DMS53 (cell line): ENCODE results near the gene DAZAP1.

Experiments used
- DNase-seq: peaks from one replicate; lab custom pipeline; 2025; lab: John Stamatoyannopoulos, UW

The DAZAP1 gene

DNA sequence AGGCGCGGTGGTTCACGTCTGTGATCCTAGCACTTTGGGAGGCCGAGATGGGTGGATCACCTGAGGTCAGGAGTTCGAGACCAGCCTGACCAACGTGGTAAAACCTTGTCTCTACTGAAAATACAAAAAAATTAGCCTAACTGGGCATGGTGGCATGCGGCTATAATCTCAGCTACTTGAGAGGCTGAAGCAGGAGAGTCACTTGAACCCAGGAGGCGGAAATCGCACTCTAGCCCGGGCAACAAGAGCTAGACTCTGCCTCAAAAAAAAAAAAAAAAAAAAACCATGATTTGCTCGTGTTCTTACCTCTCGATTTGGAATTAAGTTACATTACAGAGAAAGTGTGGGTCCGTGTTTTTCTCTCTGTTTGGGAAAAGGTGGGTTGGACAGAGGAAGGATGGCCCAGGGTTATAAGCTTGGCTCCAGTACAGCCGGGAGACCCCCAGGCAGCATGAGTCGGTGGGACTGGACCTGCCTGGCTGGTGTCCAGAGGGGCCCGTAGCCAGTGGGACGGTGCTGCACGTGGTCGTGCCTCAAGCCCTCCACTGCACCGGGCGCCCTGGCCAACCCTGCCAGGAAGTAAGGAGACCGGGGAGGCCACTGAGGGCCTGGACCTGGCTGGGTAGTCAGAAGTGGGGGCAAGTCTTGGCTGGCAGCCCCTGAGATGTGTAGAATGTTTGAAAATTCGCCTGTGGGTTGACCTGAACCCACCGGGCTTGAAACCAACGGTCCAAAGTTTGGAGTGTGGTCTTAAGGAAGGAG is 34.5 kb downstream of the DAZAP1 start:
- DNase-seq = no peak

DNA sequence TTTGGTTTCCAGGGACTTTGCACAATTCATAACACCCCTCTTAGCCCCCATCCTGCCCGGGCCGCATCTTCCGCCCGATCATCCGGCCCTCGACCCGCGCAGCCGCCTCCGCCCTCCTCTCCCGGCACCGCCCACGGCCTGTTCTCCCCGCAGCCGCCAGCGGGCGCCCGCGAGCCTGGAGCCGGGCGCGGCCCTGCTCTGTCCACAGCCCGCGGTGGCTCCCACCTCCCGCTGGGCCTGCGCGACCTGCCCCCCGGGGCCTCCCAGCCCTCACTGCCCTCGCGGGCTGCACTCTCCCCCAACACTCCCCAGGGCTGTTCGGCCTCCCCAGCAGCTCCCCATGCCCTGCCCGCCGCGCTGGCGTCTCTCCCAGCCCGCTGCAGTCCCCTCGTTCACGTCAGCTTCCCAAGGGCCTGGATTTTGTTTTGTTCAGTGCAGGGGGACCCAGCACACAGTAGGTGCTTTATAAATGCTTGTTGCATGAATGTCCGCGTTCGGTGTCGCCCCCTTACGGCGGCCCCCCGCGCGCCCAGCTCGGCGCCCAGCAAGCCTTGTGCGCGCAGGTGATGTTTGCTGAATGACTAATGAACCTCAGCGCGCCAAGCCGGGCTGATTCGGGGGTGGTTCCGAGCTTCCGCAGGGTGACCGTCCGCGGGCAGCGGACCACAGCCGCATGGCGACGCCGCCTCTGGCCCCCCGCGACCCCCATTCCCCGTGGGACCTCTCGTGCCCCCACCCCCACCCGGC is 38.0 kb downstream of the DAZAP1 start:
- peak; percentile 81 for DNase-seq

DNA sequence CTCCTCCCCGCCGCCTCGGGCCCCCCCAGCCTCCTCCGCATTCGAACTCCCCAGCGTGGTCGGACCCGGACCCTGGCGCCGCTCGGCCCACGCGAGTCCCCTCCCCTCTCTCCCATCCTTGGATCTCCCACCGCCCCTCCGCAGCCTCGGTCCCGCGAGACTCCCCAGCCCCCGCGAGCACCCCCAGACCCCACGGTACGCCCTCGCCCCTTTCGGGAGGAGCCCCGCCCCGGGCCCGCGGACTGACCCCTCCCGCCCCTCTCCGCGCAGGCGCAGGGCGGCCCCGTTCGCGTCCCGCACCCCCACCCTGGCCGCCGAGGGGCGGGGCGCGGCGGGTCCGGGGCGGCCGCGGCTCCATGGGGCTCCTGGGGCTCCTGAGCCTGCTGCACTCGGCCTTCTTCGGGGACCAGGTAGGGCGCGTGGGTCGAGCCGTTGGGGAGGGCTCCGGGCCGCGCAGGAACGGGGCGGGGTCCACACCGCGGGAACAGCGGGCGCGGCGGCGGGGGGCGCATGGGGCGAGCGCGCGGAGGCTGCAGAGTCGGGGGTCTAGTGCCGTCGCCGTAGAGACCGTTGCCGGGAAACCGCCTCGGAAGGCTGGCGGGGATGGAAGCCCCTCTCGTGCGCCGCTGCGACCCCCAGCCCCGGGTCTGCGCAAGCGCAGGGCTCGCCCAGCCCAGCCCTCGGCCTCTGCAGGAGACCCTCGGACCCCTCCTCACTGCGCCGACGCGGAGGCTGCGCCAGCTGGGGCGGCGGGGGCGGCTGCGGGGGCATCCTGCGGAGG is 38.7 kb downstream of the DAZAP1 start:
- peak; percentile 80 for DNase-seq

DNA sequence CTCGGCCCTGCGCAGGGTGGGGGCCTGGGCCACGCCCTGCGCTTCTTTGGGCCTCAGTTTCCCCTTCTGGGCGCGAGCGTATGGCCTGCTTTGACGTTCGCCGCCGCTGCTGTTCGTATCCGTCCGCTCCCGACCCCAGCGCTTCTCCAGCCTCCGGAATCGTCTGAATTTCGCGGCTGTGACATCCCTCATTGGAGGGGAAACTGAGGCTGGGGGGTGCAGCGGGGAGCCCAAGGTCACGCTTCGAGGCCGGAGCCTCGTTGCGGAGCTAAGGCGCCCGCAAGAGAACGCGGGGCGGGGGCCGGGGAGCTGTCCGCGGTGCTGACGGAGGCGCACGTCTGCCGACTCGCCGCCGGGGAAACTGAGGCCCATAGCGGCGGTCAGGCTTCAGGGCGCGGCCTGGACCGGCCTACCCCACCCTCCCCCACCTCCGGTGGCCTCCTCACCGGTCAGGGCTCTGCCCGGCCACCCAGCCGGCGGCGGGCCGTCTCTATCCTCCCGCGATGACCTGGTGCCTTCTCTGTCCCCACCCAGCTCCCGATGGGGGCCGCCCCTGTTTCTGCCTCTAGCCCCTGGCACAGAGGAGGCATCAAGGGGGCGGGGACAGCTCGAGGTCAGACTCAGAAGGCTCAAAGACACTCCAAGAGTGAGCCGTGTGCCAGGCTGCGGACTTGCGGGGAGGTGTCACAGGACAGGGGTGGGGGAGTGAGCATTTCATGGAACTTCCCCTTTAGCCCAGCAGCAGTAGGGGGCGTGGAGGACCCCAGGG is 39.5 kb downstream of the DAZAP1 start:
- DNase-seq = peak; percentile 44

DNA sequence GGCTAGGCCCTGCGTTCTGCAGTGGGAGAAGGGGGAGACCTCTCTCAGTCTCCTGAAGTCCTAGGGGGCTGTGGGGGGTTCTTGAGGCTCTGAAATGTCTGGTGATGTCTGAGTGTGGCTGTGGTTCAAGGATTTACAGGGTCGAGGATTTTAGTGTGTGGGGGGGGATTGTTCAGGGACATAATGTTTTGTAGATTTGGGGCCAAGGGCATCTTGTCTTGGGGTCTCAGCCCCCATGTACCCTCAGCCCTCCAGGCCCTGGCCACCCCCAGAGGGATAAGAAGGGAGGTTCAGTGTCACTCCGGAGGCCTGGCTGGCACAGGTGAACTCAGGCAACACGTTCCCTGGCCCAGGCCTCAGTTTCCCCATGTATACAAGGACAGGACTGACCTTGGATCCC is 40.1 kb downstream of the DAZAP1 start:
- no peak for DNase-seq

DNA sequence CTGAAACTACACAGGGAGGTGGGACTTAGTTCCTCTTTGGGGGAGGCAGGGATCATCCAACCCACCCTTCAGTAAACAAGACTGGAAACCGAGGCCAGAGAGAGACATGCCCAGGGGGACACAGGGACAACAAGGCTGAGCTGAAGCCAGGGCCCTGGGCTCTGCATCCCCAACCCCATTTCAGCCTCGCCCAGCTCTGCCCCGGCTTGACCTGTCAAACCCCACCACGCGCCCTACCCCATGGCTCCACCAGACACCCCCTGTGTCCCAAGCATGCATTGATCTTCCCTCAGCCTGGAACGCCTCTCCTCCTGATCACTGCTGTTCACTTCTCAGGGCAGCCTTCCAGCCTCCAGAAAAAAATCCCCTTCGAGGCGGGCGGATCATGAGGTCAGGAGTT is 40.6 kb downstream of the DAZAP1 start:
- DNase-seq = no peak

DNA sequence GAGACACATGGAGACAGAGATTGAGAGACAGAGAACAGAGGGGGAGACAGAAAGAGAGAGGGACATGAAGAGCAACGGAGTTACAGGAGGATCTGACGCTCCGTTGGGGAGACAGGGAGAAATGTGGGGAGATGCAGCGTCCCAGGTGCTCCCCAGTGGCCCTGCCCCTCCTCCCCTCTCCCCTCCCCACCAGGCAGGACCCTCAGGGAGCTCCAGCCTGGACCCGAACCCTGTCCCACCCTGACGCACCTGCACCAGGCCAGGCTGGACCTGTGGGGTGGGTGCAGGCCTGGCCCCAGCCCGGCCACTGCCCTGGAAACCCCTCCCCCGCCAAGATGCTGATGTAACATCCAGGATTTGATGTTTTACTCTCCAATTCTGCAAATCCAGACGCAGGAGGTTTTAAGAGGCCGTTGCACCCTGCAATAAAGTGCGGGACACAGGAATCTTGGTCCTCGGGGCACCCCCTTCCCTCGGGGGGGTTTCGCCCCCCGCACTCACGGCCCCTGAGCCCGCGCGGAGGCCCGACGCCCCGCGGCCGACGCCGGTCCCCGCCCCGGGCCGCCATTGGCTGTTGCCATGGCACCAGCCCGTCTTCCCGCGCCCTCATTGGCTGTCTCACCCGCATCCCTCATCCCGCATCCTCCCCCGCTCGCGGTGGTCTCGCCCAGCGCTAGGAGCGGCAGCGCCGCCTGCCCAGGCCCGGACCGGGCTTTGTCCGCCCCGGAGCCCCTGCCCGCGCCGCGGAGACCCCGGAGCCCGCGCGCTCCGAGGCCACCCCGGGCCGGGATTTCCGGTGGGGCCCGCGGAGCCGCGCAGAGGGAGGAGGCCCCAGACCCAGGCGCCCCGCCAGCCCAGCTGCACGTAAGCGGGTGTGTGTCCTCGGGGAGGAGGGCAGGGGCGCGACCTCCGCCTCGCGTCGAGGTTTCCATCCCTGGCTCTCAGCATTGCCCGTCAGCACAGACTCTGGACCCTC is 42.4 kb downstream of the DAZAP1 start, which contains the start of gene APC2:
TSS of gene APC2 (plus strand) at position 655 of the 976 bp plus-strand sequence. CDS start 2,881 bp downstream, outside the sequence.
- peak; percentile 80 for DNase-seq

DNA sequence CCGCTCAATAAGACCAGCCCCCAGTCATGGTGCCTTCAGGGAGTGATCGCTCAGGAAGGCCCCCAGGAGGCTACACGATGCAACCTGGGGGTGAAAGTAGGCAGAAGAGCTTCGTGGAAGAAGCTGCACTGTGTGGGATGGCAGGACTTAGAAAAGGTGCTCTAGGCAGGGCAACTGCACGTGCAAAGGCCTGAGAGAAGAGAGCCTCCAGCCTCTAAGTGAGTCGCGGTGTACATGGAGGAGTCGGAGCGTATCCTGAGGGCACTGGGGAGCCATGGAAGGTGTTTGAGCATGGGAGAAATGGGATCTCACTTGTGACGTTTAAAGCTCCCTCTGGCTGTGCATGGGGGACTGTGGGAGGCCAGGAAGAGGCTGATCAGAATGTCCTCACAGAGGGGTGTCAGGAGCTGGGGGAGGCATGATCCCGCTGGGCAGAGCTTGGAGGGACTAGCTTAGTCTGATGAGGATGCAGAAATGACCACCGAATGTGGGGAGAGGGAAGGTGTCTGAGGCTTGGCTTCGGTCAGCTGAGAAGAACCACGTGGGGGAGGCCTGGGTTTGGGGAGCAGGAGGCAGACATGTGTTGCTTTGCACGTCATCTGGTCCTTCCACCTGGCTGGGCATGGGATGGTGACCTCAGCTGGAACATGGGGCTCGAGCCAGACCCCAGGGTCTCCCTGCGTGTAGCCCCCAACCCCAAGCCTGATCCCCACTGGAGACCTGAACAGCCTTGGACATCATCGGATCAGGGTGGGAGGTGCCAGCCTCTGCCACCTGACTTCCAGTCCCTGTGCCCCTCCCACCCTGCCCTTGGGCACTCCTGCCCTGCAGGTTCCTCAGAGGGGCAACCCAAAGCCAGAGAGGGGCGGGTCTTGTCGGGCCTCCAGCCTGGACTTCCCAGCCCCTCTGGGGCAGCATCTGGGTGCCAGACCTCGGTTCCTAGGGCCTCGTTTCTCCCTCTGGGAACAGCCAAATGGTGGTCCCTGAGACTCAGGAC is 43.6 kb downstream of the DAZAP1 start:
- peak; percentile 37 for DNase-seq

DNA sequence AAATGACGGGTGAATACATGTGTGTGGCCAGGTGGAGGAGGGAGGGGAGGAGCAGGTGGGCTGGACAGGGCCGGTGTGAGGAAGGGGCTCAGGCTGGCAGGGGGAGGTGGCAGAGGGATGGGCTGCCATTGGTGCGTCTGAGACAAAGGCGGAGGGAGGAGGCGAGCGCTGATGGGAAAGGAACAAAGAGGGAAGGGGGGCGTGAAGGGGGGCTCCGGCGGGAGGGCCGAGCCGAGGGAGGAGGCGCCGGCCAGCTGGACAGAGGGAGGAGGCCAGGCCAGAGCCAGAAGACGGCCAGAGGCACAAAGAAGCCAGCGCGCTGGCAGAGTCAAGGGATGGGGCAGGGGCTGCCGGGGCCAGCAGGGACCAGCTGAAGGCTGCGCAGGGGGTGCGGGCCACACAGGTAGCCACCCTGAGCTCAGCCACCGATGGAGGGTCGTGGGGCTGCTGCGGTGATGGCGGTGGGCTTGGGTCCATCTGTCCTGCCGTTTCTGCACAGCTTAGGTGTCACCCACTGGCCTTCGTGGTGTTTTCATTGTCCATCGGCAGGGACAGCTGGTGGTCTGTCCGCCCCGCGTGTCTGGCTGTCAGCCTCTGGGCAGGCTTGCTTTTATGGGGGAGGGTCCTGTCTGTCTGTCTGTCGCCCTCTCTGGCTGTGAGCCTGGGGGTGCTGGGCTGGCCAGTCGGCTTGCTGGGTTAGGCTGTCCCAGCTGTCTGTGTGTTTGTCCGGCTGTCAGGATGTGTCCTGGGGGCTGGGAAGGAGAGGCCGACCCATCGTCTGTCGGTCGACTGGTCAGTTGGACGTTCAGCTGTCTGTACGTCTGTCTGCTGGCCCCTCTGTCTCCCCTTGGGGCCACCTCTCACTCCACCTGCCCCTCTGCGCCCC is 44.8 kb downstream of the DAZAP1 start:
- no peak for DNase-seq

DNA sequence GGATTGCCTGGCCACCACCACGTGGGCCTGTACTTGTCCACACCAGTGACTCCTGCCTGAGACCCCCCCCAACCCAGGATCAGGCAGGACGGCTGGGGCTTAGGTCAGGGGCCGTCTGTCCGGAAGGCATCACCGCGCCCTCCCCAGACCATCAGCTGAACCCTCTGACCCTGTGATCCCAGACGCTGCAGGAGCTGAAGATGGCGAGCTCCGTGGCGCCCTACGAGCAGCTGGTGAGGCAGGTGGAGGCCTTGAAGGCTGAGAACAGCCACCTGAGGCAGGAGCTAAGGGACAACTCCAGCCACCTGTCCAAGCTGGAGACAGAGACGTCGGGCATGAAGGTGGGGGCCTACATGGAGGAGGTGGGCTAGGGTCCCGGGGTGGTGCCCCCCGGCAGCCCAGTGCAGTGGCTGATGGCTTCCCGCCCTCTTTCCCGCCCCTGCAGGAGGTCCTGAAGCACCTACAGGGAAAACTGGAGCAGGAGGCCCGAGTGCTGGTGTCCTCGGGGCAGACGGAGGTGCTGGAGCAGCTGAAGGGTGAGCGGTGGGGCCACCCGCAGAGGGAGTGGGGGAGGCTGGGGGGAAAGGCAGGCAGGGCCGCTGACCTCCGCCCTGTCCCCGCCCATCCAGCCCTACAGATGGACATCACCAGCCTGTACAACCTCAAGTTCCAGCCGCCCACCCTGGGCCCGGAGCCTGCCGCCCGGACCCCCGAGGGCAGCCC is 45.6 kb downstream of the DAZAP1 start:
- DNase-seq = peak; percentile 59

DNA sequence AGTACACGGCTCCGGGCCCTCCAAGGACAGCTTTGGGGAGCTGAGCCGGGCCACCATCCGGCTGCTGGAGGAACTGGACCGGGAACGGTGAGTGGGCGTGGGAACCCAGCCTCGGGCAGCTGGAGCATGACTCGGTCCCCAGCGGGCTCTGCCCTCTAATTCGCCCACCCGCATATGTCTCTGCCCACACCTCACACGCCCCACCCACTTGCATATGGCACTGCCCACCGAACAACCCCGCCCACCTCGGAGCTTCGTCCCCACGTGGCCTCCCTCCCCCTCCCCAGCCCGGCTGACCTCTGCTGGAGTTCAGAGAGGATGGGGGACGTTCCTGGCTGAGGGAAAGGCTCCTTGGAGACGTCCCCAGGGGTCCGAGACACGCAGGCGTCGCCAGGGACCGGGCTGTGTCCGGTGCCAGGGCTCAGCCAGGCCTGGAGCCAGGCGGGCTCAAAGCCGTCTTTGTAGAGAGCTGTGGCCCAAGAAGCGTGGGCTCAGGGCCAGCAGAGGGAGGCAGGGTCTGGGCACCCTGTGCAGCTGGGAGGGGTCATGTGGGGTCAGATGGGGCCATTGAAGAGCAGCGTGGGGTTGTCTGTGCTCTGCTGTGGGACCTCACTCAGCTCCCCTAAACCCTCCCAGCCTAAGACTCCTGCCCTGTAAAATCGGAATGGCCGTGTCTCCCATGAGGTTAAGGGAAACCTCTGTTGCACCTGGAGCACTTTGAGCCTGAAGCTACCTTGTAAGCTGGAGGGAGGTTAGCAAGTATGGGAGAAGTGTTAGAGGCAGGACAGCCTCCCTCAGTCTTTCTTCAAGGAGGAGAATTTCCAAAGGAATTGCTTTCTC is 46.4 kb downstream of the DAZAP1 start:
- peak; percentile 37 for DNase-seq

DNA sequence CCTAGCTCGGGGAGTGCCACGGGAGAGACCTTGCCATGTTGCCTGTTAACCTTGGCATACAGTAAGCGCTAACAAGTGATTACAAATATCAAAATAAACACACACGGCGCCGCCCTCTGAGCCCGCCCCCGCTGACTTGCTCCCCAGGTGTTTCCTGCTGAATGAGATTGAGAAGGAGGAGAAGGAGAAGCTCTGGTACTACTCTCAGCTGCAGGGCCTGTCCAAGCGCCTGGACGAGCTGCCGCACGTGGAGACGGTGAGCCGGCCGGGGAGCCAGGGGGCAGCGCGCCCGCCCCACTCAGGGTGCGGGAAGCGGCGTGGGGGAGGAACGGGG is 47.6 kb downstream of the DAZAP1 start:
- DNase-seq = peak; percentile 80

DNA sequence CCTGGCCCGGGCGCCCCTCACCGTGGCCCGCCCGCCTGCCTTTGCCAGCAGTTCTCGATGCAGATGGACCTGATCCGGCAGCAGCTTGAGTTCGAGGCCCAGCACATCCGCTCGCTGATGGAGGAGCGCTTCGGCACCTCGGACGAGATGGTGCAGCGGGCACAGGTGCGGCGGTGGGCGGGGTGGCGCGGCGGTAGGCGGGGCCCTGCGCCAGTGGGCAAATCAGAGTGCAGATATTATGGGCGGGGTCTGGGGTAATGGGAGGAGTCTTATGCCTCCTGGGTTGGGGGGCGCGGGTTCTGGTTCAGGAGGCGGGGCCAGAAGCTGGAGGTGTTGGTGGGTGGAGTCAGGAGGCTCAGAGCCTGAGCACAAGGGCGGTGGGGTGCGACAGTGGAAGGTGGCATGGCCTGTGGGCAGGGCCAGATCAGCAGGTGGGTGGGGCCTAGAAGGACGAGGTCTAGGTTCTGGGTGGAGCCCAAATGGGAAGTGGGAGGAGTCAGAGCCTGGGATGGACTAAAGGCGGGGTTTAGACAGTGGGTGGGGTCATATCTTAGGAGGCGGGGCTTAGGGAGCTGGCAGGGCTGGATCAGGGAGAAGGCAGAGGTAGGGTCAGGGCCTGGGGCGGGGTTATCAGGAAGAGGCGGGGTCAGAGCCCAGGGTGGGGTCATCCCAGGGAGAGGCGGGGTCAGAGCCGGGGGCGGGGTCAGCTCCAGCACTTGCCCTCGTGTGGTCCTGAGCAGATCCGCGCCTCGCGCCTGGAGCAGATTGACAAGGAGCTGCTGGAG is 48.1 kb downstream of the DAZAP1 start:
- peak; percentile 70 for DNase-seq

DNA sequence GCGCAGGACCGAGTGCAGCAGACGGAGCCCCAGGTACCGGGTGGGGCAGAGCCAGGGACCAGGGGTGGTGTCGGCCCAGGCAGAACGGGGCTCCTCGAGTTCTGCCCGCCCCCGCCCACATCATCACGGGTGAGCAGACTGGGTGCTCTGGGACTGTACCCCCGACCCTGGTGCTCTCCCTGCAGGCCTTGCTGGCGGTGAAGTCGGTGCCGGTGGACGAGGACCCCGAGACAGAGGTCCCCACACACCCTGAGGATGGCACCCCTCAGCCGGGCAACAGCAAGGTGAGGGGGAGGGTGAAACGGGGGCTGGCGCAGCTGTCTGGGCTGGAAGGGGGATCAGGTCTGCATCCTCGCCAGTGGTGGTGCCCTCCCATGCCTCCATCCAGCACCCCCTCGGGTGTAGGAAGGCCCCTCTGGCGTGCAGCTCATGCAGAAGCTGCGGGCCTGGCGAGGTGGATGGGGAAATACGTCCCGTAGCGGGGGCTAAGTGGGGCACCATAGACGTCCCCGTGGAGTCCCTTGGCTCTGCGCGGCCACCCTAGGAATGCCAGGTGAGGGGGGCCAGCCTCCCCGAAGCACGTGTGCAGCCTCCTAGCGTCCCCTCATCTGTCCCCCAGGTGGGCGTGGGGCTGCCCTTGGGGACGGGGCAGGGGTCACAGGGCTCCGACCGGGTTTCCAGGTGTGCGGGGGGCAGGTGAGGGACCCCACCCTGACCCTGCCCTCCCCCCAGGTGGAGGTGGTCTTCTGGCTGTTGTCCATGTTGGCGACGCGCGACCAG is 48.9 kb downstream of the DAZAP1 start:
- DNase-seq = no peak

DNA sequence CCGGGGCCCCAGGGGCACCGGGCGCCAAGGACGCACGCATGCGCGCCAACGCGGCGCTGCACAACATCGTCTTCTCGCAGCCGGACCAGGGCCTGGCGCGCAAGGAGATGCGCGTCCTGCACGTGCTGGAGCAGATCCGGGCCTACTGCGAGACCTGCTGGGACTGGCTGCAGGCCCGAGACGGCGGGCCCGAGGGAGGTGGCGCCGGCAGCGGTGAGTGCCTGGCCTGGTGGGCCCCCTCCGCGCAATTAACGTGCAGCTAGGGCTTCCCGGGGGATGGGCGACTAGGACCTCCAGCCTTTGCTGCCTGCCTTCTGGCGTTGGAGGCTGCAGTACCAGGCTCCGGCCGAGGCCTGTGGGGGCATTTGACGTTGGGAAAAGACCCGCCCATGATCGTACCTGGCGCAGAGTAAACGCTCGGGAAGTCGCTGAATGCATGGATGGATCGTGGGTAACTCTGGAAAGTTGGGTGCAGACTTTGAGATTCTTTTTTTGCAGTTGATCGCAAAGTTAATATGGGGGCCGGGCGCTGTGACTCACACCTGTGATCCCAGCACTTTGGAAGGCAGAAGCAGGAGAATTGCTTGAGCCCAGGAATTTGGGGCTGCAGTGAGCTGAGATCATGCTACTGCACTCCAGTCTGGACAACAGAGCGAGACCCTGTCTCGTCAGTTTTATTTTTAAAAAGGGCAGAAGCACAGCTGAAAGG is 49.8 kb downstream of the DAZAP1 start:
- DNase-seq = no peak
